Endometrial microvascular endothelial cells (primary cell): ENCODE results near the gene ITGA5. TPM values are rescaled to one million over a fixed set of nuclear protein-coding genes. Genes with fewer than 3 reads are reported as not detected.

ENCODE experiments used
- in situ Hi-C: cut with HindIII; loops from 2 replicates; pipeline ENCODE4 v1.10.0; 2017; ENCODE audit warnings: low sequenced_read_pairs, low pct_unique_long_range_greater_than_20kb; ENCODE audit errors: inconsistent ontology term
- total RNA-seq: library from RNA; depleted of rRNA; stranded (reverse); fragments of >200 nt; gene quantifications from one replicate; pipeline ENCODE4 v1.2.3, GENCODE V29; 2015; ENCODE audit errors: inconsistent ontology term

ITGA5 gene
- total RNA-seq, 1 donor from 2014 or later = 1,308 TPM

DNA sequence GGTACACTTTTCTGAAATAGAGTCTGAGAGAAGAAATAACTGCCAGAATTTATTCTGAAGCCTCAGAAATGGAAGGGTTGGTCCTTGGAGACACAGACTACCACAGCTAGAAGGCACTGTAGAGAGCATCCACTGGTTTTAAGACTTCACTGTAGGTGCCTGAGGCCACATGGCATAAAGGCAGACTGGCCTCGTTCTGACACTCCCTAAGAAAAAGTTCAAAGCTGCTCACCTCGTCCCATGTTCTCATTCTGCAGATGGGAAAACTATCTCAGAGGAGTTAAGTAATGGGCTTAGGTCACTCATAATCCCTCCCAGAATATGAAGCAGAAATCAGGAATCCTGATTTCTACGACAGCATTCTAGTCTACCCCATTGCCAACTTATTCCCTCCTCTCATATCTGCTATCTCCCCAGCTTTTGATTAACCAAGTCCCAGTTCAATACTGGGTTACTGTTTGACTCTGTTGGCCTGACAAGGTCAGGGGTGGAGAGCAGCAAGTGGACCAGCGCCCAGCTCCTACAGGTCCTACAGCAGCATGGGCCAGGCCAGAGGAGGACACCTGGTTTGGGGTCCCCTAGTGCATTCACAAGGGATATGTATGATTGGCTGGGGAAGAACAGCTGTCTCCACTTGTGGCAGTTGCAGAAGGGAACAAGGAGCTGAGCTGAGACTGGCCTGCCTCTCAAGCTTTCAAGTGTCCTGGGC is 3.7 kb downstream of the ITGA5 start:
- in situ Hi-C loops = no loop called here

DNA sequence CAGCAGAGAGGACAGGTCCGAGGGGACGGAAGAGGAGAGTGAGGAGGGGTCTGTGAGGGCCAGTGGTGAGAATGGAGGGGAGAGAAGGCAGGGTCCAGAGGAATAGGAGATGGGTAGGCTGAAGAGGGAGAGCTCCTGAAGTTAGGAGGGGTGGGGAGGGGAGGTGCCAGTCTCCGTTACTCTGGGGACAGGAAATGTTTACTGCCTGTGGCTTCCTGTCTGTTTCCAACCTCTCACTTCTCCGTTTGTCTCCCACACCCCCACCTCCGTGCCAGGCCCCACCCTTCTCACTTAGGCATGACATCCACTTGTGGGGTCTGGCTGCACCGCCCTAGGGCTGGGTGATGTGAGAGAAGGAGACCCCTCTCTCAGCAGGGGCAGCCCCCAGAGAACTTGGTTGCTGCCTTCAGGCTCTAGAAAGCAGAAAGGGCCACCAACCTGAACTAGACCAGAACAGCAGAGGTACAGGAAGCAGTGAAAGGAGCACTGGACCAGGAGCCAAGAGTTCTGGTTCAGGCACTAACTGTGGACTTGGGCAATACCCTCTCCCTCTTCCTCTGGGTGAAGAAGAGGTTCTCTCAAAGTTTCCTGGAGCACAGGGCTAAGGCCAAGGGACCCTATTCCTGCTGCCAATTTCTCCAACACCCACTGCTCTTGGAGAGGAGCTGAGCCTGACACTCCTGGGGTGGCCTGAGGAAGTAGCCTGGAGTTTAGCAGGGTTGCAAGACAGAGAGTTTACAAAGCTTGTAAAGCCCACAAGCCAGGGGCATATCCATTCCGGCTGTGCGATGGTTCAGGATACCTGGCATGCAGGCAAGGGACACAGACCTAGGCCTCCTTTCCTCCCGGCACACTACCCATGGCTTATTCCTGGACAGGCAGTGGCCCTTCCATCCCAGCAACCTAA is 5.5 kb downstream of the ITGA5 start:
- in situ Hi-C loops = no loop called here

DNA sequence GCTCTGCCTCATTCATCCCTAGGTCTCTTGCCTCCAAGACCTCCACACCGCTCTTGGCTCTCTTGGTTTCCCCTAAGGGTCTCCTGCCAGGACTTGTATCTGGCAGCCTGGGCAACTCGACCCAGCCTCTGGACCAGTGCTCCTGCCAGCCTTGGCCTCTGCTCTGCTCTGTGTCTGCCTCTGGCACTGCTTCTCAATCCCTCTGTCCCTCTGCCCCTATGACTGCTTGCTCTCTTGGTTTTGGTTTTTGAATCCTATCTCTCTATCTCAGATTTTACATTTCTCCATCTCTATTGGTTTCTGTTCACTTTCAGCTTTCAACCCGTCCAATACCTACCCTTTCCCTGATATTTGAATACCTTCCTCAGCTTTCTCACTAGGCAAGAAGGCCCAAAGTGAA is 6.3 kb downstream of the ITGA5 start:
- in situ Hi-C loops = no loop called here

DNA sequence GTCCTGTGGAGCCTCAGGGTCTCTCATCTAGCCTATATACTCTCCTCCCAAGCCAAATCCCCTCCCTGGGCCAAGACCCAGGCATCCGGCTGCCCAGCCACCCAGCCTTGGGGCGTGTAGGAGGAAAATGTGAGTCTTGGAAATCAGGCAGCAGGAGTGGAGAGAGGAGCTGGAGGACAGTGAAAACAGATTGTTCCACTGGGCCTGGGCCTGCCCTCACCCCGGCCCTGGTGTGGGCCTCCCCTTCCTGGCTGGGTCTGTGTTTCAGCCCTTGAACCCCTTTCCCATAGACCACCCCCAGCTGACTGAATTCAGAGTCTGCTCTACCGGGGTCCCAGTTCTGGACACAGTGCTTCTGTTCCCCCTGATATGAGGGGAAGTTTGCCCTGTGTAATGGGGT is 6.7 kb downstream of the ITGA5 start:
- in situ Hi-C loops = no loop called here

DNA sequence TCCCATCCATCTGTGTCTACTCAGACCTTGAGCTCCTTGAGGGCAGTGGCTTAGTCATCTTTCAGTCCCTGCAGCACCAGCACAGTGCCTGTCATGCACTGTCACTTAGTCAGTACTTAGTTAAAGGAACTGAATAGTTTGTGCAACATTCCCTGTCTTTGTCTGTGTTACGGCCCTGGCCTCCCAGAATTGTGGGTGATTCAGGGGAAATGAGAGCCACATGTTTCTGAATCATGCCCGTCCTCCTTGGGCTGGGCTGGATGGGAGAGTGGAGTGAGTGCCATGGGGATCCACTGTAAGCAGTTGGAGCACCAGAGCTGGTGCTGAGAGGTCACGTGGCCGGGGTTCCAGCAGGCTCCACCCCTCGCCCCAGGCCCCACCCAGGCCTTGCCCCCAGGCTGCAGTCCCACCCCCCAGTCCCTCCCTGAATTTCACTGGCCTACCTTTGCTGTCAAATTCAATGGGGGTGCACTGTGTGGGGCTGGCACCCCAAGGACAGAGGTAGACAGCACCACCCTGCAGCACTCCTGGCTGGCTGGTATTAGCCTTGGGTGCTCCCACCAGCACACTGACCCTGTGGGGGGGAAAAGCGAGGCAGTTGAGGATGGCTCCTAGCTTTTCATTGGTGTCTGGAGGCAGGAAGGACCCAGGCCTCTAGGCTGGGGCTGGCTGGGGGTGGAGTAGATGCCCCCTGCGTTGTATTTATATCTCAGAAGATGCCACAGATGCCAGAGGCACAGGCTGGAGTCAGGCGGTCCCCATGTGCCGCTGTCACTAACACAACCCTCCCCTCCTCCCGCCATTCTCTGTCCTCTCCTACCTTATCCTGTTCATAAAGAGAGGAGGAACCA is 7.5 kb downstream of the ITGA5 start:
- in situ Hi-C loops = no loop called here

DNA sequence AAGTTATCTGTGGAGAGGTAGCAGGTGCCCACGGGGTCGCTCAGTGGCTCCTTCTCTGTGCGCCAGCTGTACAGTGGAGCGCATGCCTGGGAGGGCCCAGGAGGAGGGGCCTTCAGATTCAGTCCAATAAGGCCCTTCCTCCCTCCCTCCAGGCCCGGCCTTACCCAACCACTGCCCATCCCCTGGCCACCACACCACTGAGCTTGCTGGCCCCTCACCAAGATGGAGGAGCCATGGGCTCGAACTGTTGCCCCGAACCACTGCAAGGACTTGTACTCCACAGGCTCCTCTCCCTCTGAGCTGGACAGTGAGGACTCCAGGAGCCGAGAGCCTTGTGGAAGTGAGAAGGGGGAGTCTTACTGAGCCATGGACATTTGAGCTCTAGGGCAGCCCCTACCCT is 9.8 kb downstream of the ITGA5 start:
- in situ Hi-C loops = no loop called here

DNA sequence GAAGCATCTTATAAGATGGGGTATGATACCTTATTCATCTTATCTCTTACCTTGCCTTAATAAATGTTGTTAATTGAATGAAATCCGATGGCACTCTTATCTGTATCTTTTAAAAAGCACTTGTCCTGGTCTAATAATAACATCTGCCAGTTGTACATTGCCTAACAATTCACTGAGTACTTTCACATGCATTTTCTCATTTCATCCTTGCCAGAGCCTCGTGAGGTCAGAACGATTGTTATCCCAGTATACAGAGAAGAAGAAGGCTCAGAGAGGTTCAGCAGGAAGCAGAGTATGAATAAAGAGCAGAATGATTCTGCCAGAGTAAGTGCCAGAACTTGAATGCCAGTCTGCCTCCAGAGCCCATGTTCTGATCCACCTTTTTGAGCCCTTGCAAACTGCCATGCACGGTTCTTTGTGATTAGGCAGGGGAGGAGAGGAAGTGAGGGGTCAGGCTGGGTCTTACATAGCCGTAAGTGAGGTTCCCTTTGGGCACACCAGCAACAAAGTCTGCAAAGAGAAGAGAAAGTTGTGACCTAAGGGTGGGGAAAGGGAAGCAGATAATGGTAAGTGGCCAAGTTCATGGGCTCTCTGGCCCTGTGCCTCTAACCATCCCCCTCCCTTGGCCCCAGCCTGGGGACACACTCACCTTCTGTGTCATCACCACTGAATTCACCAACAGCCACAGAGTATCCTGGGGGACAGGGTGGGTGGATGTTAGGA is 11.7 kb downstream of the ITGA5 start:
- in situ Hi-C loops = no loop called here

DNA sequence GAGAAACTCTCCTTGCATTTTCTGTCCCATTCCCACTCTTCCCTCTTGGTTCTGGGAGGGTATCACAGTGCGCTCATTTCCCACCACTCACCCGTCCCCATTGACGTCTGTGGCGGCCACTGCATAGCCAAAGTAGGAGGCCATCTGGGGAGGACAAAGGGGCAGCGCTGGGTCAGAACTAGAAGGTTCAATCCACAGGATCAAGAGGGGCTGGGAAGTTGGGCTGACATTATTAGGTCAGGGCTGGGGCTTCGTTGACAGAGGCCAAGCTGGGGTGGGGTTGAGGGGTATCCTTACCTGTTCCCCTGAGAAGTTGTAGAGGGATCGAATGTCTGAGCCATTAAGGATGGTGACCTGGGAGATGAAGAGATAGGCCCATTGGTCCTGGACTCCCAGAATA is 13.5 kb downstream of the ITGA5 start:
- in situ Hi-C loops = no loop called here

DNA sequence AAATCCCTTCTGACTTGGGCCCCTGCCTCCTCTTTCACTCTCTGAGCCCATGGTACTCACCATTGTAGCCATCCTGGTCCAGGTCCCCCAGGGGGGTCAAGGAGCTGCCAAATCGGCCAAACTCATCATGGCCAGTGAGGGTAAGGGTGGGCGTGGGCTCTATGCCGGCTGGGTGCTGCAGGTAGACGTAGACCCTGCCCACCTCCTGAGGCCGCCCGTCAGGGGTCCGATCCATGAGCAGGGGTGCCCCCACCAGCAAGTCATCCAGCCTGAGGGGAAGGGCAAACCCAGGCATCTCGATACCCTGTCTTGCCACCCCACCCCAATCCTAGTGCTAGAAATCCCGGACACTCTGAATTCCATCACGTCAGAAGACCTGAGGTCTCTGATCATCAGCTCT is 14.0 kb downstream of the ITGA5 start:
- in situ Hi-C loops = no loop called here

DNA sequence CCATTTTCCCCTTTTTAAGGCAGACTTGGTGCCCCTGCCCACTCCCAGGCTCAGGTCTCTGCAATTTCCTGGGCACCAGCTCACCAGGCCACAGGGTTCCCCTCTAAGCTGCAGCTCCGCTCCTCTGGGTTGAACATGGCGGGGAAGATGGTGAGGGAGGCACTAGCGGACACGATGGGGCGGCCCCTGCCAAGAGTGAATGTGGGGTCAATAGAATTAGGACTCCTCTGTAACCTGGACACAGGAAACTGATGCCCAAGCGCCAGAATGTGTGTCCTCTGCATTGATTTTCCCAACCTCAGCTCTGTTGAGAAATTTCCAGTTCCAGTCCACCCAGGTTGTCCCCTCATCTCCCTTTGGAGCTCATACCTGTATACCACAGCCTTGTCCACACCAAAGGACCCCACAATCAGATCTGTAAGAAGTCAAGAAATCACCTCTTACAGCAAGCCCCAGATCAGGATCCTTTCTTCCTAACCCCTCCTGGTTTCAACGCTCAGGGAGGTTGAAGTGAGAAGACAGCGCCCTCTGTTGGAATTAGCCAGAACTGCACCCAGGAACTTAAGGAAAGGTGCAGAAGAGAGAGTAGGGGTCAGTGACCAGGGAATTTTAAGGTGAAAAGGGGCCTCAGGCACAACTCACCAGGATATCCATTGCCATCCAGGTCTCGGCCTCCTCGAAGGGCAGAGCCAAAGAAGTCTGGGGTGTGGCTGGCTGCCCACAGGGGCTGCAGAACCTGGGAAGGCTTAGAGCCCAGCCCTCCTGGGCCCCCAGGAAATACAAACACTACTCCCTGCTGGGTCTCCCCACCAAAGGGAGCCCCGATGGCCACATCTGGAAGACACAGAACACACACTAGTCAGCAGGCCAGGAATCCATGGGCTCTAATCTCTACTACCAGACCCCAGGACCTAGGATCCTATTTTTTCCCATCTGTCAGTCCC is 14.7 kb downstream of the ITGA5 start:
- in situ Hi-C loops = no loop called here

DNA sequence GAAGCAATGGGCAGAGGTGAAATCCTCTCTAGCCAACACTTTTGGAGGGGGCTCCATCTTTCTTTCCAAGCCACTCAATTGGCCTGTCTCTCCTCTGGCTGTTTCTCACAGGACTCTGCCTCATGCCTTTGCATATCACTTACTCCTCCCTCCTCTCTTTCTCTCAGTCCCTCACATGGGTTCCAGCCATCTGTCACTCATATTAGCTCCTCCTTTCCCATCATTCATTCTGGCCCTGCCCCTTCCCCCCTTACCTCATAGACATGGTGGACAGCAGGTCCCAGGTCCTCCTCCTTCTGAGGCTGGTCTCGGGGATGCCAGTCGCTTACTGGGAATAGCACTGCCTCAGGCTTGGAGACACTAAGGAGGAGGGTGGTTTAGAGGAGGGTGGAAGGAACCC is 17.9 kb downstream of the ITGA5 start:
- in situ Hi-C loops = no loop called here

DNA sequence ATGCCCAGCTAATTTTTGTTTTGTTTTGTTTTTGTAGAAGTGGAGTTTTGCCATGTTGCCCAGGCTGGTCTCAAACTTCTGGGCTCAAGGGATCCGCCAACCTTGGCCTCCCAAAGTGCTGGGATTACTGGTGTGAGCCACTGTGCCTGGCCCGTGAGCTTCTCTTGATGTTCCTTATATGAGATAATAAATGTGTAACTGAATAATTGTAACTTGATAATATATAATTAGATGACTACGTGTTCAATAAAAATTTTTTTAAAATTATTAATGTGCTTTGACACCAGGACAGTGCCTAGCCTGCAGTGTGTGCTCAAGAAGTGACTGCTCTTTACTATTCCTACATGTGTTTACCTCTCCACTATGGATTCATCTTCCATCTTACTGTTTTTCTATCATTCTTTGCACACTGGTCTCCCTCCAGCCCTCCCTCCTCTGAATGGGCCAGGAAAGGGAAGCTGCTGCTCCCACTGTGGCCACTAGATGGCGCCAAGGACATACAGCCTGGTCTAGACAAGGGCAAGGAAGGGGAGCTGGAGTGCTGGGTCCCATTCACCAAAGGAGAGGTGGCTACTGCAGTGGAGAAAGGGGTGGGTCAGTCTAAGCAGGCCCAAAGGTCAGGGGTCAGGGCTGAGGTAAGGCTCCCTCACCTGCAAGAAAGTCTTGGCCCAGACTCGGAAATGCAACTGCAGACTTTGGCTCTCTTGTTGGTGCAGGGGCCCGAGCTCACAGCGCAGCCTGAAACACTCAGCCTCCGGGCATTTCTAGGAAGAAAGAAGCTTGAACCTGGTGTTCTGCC is 19.9 kb downstream of the ITGA5 start:
- in situ Hi-C loops = no loop called here

DNA sequence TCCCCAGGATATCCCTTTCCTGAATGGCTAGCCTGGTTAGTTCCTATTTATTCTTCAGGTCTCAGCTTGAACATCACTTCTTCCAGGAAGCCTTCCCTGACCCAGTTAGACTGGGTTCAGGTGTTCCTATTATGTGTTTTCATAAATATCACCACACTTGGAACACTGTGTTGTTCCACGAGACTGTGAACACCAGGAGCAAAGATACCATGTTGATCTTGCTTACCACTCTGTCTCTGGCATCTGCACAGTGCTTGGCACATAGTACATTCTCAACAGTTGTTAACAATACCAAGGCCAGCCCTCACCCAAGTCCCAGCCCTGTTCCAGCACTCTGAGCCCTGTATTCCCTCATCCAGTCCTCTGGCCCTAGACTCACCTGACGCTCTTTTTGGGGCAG is 20.8 kb downstream of the ITGA5 start:
- in situ Hi-C loops = no loop called here

DNA sequence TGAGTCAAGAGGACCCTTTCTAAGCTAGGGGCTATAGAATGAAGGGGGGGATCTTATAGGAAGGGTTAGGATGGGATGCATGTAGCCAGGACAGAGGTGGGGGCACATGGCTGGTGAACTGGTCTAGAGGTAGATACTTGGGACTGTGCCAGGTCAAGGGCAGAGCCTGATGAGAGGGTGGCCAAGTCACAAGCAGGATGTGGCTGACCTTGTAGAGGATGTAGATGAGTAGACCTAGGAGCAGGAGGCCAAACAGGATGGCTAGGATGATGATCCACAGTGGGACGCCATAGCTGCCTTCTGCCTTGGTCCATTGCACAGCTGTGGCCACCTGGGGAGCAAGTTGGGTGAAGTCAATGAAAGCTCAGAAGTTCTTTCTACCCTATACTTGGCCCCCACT is 21.9 kb downstream of the ITGA5 start:
- in situ Hi-C loops = no loop called here

DNA sequence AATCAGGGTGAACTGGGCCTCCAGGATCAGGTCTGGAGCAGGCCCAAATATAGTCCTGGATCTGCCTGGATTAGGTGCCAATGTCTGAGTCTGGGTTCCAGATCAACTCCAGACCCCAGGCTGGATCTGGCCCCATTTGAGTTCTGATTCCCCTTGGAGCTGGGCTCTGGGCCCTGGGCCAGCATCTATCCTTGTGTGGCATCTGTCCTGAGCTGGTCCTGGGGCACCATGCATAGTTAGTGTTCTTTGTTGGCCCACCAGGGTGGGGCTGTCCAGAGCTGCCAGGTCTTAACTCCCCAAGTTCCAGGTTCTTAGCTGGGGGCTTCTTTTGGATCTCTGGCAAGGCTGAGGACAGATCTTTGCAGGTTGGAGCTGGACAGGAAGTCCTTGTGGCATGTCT is 23.5 kb downstream of the ITGA5 start:
- in situ Hi-C loops = no loop called here

DNA sequence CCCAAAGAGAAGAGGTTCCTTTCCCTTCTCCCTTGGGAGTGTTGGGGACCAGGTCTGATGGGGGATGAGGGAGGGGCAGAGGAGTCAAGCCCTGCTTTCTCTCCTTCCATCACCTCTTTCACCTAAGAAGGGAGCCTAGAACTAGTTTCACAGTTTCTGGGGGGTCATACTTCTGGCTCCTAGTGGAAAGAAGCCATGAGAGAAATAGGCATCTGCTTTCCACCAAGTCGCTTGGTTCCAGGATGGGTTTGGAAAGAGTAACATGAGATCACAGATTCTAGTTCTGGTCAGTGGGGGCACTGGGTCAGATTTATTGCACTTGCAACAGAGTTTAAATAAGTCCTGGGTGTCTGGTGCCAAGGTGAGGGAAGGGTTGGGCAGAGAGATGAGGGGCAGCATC is 24.1 kb downstream of the ITGA5 start:
- in situ Hi-C loops = no loop called here

DNA sequence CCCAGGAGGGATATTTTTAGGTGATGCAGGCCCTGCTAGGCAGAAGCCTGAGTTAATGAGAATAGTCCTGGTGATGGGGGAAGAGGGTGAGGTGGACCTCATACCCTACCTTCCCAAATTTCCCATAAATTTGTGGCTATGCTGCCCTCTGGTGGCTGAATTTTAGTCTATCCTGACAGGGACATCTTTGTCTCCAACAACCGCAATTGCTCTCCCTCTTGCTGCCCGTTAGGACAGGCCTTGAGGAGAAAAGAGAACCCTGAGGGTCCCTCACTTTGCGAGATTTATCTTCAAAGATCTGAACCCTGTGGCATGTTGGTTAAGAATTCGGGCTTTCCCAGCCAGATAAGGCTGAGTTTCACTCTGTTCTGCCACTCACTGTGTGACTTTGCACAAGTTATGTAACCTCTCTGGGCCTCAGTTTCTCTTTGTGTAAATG is 24.8 kb downstream of the ITGA5 start:
- in situ Hi-C loops = no loop called here
